ENCODE results near the gene MDM2.
A peak's percentile ranks its signal among the peaks of the same experiment; 100 is the strongest.

MDM2 gene

DNA sequence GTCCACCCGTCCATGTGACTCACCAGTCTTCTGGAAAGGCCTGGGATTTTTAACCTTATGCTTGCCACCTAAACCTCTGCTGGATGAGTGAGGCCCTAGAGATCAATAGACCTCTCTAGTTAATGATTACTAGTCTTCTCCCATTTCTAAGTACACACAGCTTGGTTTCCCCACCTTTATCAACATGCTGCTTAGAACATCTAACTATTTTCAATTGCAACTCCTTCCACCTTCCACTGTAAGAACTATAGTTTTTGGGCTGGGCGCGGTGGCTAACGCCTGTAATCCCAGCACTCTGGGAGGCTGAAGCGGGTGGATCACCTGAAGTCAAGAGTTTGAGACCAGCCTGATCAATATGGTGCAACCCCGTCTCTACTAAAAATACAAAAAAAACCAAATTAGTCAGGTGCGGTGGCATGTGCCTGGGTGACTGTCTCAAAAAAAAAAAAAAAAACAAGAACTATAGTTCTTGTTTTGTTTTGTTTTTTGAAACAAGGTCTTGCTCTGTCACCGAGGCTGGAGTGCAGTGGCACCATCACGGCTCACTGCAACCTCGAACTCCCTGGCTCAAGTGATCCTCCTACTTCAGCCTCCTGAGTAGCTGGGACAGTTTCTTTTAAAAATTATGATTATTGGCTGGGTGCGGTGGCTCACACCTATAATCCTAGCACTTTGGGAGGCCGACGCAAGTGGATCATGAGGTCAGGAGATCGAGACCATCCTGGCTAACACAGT, 18.7 kb upstream of the MDM2 start:
- Histone ChIP-seq H3K9me3 (ENCODE audit: control insufficient read depth, insufficient read depth, low read length) (no peaks in the 10 kb centered on the region), H3K4me3 (ENCODE audit: low read length) (no peak overlapping the region), H3F3A (ENCODE audit: control insufficient read depth, insufficient read depth) (peaks cover 8% of the 10 kb centered on the region; the same call in 1 of the 2 replicates), H3K4me2 (ENCODE audit: low read length) (peak overlapping the region; percentile 56), H3K36me3 (ENCODE audit: control insufficient read depth, low read length) (no peaks in the 10 kb centered on the region), H3K4me1 (ENCODE audit: control insufficient read depth, low read length) (peaks cover 96% of the 10 kb centered on the region), H3K9me2 (replicated peaks; ENCODE audit: control insufficient read depth, low read length) (no peaks in the 10 kb centered on the region), H3K27me3 (ENCODE audit: control insufficient read depth, low read length) (no peaks in the 10 kb centered on the region), H4K20me1 (ENCODE audit: control insufficient read depth, insufficient read depth, low read depth, low read length) (no peaks in the 10 kb centered on the region), H3K27ac (ENCODE audit: low read depth, low read length) (peak overlapping the region; percentile 83), H3K79me2 (ENCODE audit: control insufficient read depth, low read length) (no peaks in the 10 kb centered on the region)
- TF ChIP-seq, protein P1, sequence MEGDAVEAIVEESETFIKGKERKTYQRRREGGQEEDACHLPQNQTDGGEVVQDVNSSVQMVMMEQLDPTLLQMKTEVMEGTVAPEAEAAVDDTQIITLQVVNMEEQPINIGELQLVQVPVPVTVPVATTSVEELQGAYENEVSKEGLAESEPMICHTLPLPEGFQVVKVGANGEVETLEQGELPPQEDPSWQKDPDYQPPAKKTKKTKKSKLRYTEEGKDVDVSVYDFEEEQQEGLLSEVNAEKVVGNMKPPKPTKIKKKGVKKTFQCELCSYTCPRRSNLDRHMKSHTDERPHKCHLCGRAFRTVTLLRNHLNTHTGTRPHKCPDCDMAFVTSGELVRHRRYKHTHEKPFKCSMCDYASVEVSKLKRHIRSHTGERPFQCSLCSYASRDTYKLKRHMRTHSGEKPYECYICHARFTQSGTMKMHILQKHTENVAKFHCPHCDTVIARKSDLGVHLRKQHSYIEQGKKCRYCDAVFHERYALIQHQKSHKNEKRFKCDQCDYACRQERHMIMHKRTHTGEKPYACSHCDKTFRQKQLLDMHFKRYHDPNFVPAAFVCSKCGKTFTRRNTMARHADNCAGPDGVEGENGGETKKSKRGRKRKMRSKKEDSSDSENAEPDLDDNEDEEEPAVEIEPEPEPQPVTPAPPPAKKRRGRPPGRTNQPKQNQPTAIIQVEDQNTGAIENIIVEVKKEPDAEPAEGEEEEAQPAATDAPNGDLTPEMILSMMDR (IDR thresholded peaks at IDR 0.05; ENCODE audit: low read depth, low read length, poor library complexity, severe bottlenecking), result no peak
- TF ChIP-seq EZH2phosphoT487 (IDR thresholded peaks at IDR 0.05; ENCODE audit: borderline replicate concordance, low read length), result no peak

DNA sequence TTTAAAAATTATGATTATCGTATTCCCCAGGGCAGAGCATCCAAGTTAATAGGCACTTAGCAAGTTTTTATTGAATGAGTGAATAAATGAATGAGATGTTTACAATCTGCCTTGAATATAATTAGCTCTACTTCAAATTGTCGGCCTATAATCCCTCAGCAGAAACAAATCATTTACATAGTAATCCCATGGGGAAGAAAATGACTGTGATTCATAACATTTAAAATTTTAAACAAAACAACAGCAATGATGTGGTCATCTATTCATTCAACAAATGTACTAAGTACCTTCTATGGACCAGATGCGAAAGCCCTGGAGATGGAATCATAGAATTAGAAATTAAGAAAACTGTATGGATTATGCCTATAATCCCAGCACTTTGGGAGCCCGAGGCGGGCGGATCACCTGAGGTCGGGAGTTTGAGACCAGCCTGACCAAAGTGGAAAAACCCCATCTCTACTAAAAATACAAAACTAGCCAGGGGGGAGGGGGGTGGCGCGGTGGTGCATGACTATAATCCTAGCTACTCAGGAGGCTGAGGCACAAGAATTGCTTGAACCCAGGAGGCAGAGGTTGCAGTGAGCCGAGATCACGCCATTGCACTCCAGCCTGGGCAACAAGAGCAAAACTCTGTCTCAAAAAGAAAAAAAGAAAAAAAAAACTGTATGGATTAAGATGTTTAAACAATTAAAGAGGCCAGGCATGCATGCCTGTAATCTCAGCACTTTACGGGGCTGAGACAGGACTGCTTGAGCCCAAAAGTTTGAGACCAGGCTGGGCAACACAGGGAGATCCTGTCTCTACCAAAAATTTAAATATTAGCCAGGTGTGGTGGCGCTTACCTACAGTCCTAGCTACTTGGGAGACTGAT, 17.7 kb upstream of the MDM2 start:
- H3K4me3 ChIP-seq (ENCODE audit: low read length), result no peak overlapping the region
- no peaks in the 10 kb centered on the region for H3K27me3 ChIP-seq (ENCODE audit: control insufficient read depth, low read length)
- H3K36me3 ChIP-seq (ENCODE audit: control insufficient read depth, low read length), result no peaks in the 10 kb centered on the region
- no peaks in the 10 kb centered on the region for H4K20me1 ChIP-seq (ENCODE audit: control insufficient read depth, insufficient read depth, low read depth, low read length)
- H3K9me3 ChIP-seq (ENCODE audit: control insufficient read depth, insufficient read depth, low read length), result no peaks in the 10 kb centered on the region
- H3K4me2 ChIP-seq (ENCODE audit: low read length), result peak overlapping the region; percentile 3; the same call in 1 of the 2 replicates
- peak overlapping the region; percentile 14; the same call in 1 of the 2 replicates for H3K27ac ChIP-seq (ENCODE audit: low read depth, low read length)
- H3K79me2 ChIP-seq (ENCODE audit: control insufficient read depth, low read length), result no peaks in the 10 kb centered on the region
- peaks cover 95% of the 10 kb centered on the region for H3K4me1 ChIP-seq (ENCODE audit: control insufficient read depth, low read length)
- TF ChIP-seq, protein P1 (IDR thresholded peaks at IDR 0.05; ENCODE audit: low read depth, low read length, poor library complexity, severe bottlenecking), result no peak
- no peak for TF ChIP-seq EZH2phosphoT487 (IDR thresholded peaks at IDR 0.05; ENCODE audit: borderline replicate concordance, low read length)
- H3K9me2 ChIP-seq (replicated peaks; ENCODE audit: control insufficient read depth, low read length), result no peaks in the 10 kb centered on the region
- H3F3A ChIP-seq (ENCODE audit: control insufficient read depth, insufficient read depth), result peaks cover 8% of the 10 kb centered on the region; the same call in 1 of the 2 replicates

DNA sequence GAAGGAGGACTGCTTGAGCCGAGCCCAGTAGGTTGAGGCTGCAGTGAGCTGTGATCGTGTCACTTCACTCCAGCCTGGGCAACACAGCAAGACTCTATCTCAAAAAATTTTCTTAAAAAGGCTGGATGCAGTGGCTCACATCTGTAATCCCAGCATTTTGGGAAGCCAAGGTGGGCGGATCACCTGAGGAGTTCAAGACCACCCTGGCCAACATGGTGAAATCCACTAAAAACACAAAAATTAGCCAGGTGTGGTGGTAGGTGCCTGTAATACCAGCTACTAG, 17.1 kb upstream of the MDM2 start:
- Histone ChIP-seq H3K27me3 (ENCODE audit: control insufficient read depth, low read length) (no peaks in the 10 kb centered on the region), H3K9me3 (ENCODE audit: control insufficient read depth, insufficient read depth, low read length) (no peaks in the 10 kb centered on the region), H3K36me3 (ENCODE audit: control insufficient read depth, low read length) (no peaks in the 10 kb centered on the region), H3K4me3 (ENCODE audit: low read length) (no peak overlapping the region), H4K20me1 (ENCODE audit: control insufficient read depth, insufficient read depth, low read depth, low read length) (no peaks in the 10 kb centered on the region), H3K79me2 (ENCODE audit: control insufficient read depth, low read length) (no peaks in the 10 kb centered on the region), H3K4me1 (ENCODE audit: control insufficient read depth, low read length) (peaks cover 89% of the 10 kb centered on the region), H3F3A (ENCODE audit: control insufficient read depth, insufficient read depth) (peaks cover 8% of the 10 kb centered on the region; the same call in 1 of the 2 replicates), H3K27ac (ENCODE audit: low read depth, low read length) (peak overlapping the region; percentile 14; the same call in 1 of the 2 replicates), H3K9me2 (replicated peaks; ENCODE audit: control insufficient read depth, low read length) (no peaks in the 10 kb centered on the region), H3K4me2 (ENCODE audit: low read length) (no peak overlapping the region)
- no peak for TF ChIP-seq EZH2phosphoT487 (IDR thresholded peaks at IDR 0.05; ENCODE audit: borderline replicate concordance, low read length)
- TF ChIP-seq, protein P1 (IDR thresholded peaks at IDR 0.05; ENCODE audit: low read depth, low read length, poor library complexity, severe bottlenecking), result no peak
